ENCODE results near the gene CCDC134. TPM values are rescaled to one million over a fixed set of nuclear protein-coding genes. Genes with fewer than 3 reads are reported as not detected.

Gene CCDC134
- total and polyA plus RNA-seq, 2 of the 13 experiments (the other 11 are each of a cell fraction or from before 2014, with no cell fraction given): 4.8 to 17.4 TPM

DNA sequence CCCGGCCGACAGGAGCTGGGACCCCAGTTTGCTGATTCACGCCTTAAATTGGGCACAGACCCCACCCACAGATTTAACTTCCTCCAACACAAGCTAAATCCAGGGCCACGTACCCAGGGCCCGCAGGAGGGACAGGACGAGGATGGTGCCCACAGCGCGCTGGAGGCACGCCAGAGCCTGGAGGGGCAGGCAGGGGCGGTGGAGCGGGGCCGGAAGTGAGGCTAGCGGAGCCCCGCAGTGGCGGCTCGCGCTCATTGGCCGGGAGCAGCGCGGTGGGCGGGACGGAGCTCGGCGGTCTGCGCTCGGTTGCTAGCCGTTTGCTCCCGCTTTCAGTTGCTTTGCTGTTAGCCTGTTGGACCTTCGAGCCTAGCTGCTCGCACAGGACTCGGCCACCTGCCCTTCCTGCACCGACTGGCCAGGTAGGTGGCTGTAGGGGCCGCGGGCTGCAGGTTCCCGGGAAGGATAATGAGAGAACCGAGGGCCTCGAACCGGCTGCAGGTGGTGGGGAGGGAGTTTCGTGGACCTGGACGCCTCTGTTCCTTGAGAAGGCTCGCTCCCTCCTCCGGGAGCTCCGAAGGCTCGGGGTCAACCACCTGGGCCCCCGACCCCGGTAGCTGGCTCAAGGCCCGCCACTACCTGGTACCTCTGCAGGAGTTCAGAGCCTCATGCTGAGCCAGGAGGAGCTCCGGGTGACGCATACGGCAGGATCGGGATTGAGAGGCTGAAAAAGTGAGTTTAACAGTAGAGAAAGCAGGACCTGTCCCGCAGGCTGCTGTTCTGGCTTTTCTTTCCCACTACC, at the start of gene CCDC134 (continued):
- TF ChIP-seq, protein P1, sequence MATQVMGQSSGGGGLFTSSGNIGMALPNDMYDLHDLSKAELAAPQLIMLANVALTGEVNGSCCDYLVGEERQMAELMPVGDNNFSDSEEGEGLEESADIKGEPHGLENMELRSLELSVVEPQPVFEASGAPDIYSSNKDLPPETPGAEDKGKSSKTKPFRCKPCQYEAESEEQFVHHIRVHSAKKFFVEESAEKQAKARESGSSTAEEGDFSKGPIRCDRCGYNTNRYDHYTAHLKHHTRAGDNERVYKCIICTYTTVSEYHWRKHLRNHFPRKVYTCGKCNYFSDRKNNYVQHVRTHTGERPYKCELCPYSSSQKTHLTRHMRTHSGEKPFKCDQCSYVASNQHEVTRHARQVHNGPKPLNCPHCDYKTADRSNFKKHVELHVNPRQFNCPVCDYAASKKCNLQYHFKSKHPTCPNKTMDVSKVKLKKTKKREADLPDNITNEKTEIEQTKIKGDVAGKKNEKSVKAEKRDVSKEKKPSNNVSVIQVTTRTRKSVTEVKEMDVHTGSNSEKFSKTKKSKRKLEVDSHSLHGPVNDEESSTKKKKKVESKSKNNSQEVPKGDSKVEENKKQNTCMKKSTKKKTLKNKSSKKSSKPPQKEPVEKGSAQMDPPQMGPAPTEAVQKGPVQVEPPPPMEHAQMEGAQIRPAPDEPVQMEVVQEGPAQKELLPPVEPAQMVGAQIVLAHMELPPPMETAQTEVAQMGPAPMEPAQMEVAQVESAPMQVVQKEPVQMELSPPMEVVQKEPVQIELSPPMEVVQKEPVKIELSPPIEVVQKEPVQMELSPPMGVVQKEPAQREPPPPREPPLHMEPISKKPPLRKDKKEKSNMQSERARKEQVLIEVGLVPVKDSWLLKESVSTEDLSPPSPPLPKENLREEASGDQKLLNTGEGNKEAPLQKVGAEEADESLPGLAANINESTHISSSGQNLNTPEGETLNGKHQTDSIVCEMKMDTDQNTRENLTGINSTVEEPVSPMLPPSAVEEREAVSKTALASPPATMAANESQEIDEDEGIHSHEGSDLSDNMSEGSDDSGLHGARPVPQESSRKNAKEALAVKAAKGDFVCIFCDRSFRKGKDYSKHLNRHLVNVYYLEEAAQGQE (IDR thresholded peaks at IDR 0.05; ENCODE audit: borderline replicate concordance in 1 of 2, low read depth in 1 of 2, low read length in 2 of 2): peak in 1 of 2 experiments; percentile 67; a peak in 1 of 4 replicates
- TF ChIP-seq TAF1 (CRISPR knock-in tag; IDR thresholded peaks at IDR 0.05) (peak; percentile 100), XBP1 (CRISPR knock-in tag; IDR thresholded peaks at IDR 0.05) (peak; percentile 53; the same call in 1 of the 2 replicates), ZNF484 (CRISPR knock-in tag; IDR thresholded peaks at IDR 0.05; ENCODE audit: borderline replicate concordance, low read depth) (no peak), ZNF777 (CRISPR knock-in tag; IDR thresholded peaks at IDR 0.05) (peak; percentile 20; the same call in 1 of the 2 replicates), ZNF256 (CRISPR knock-in tag; conservative IDR thresholded peaks at IDR 0.05) (no peak), REPIN1 (CRISPR knock-in tag; IDR thresholded peaks at IDR 0.05; ENCODE audit: borderline replicate concordance, low read depth) (peak; percentile 91), TBX2 (CRISPR knock-in tag; IDR thresholded peaks at IDR 0.05; ENCODE audit: borderline replicate concordance) (peak; percentile 76), ZNF788 (CRISPR knock-in tag; IDR thresholded peaks at IDR 0.05; ENCODE audit: borderline replicate concordance) (peak; percentile 95; the same call in 1 of the 2 replicates), ZNF296 (CRISPR knock-in tag; conservative IDR thresholded peaks at IDR 0.05) (no peak), ZNF883 (CRISPR knock-in tag; IDR thresholded peaks at IDR 0.05; ENCODE audit: not compliant biosample characterization) (peak; percentile 79), ZNF234 (CRISPR knock-in tag; conservative IDR thresholded peaks at IDR 0.05) (no peak; the same call in 1 of the 2 replicates), GATA4 (IDR thresholded peaks at IDR 0.05; ENCODE audit: borderline replicate concordance, low read depth) (peak; percentile 85; the same call in 1 of the 2 replicates), RNF2 (conservative IDR thresholded peaks at IDR 0.05; ENCODE audit: low read depth) (peak; percentile 67; the same call in 1 of the 2 replicates), MEIS1 (CRISPR knock-in tag; IDR thresholded peaks at IDR 0.05; ENCODE audit: borderline replicate concordance) (peak; percentile 55; the same call in 1 of the 2 replicates)
- TF ChIP-seq, protein P2, sequence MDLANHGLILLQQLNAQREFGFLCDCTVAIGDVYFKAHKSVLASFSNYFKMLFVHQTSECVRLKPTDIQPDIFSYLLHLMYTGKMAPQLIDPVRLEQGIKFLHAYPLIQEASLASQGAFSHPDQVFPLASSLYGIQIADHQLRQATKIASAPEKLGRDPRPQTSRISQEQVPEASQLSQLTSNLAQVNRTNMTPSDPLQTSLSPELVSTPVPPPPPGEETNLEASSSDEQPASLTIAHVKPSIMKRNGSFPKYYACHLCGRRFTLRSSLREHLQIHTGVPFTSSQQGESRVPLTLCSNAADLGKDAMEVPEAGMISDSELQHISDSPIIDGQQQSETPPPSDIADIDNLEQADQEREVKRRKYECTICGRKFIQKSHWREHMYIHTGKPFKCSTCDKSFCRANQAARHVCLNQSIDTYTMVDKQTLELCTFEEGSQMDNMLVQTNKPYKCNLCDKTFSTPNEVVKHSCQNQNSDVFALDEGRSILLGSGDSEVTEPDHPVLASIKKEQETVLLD (CRISPR knock-in tag; IDR thresholded peaks at IDR 0.05; ENCODE audit: low read depth): peak; percentile 28; the same call in 1 of the 2 replicates
- TF ChIP-seq, protein P3, sequence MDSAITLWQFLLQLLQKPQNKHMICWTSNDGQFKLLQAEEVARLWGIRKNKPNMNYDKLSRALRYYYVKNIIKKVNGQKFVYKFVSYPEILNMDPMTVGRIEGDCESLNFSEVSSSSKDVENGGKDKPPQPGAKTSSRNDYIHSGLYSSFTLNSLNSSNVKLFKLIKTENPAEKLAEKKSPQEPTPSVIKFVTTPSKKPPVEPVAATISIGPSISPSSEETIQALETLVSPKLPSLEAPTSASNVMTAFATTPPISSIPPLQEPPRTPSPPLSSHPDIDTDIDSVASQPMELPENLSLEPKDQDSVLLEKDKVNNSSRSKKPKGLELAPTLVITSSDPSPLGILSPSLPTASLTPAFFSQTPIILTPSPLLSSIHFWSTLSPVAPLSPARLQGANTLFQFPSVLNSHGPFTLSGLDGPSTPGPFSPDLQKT (CRISPR knock-in tag; IDR thresholded peaks at IDR 0.05; ENCODE audit: borderline replicate concordance): peak; percentile 64; the same call in 1 of the 2 replicates
